H54 (cell line): ENCODE results near the gene APEX1.

Experiments
- DNase-seq: peaks from one replicate; pipeline ENCODE4 v3.0.0; 2011; ENCODE audit warnings: low spot score, mixed read lengths; ENCODE audit not compliant: insufficient read length
- FAIRE-seq: peaks from 3 replicates; lab custom pipeline; 2011; peaks lifted over from hg19 to GRCh38; lab: Jason Lieb, UNC
- POLR2A ChIP-seq: IDR thresholded peaks from 2 replicates; pipeline ENCODE4 v1.6.1; 2011; ENCODE audit warnings: low read depth, mild to moderate bottlenecking, low read length

Gene APEX1

GRCh38 chr14:20454516-20455354, at the start of gene APEX1, which contains the start of gene OSGEP:
Gene APEX1 (plus strand): TSS chr14:20455226. CDS start chr14:20455646, 420 bp downstream.
Gene OSGEP (minus strand): TSS chr14:20454812. CDS start chr14:20454683, 129 bp downstream.
- FAIRE-seq: peak; percentile 87
- peak; percentile 45 for DNase-seq
- TF ChIP-seq POLR2A: peak; percentile 45; the same call in 1 of the 2 replicates

- no peak for DNase-seq
- no peak for TF ChIP-seq POLR2A
- no peak for FAIRE-seq
Measured at GRCh38 chr14:20409226-20409625, 45.8 kb upstream of the APEX1 start.

GRCh38 chr14:20412411-20412810, 42.6 kb upstream of the APEX1 start:
- FAIRE-seq: no peak
- DNase-seq: no peak
- no peak for TF ChIP-seq POLR2A

GRCh38 chr14:20412876-20413743, 41.9 kb upstream of the APEX1 start, which contains the start of gene TEP1:
Gene TEP1 (minus strand): TSS chr14:20413501. CDS start chr14:20408439, 5,062 bp downstream.
- FAIRE-seq: no peak
- DNase-seq: peak; percentile 27
- peak; percentile 54 for TF ChIP-seq POLR2A

- no peak for FAIRE-seq
- no peak for DNase-seq
- TF ChIP-seq POLR2A: no peak
Measured at GRCh38 chr14:20413744-20414082, 41.3 kb upstream of the APEX1 start.

GRCh38 chr14:20415782-20416206, 39.2 kb upstream of the APEX1 start:
- DNase-seq (no peak), FAIRE-seq (no peak)
- no peak for TF ChIP-seq POLR2A

- DNase-seq (no peak), FAIRE-seq (no peak)
- TF ChIP-seq POLR2A: no peak
Measured at GRCh38 chr14:20416223-20416622, 38.8 kb upstream of the APEX1 start.

GRCh38 chr14:20417250-20418186, 37.5 kb upstream of the APEX1 start:
- no peak for FAIRE-seq
- TF ChIP-seq POLR2A: no peak
- no peak for DNase-seq

GRCh38 chr14:20418501-20418909, 36.5 kb upstream of the APEX1 start:
- FAIRE-seq (no peak), DNase-seq (no peak)
- no peak for TF ChIP-seq POLR2A

- DNase-seq (no peak), FAIRE-seq (no peak)
- TF ChIP-seq POLR2A: no peak
Measured at GRCh38 chr14:20419419-20419818, 35.6 kb upstream of the APEX1 start.

- DNase-seq: no peak
- FAIRE-seq: no peak
- no peak for TF ChIP-seq POLR2A
Measured at GRCh38 chr14:20421267-20421666, 33.8 kb upstream of the APEX1 start.

GRCh38 chr14:20422886-20423285, 32.1 kb upstream of the APEX1 start:
- no peak for FAIRE-seq
- no peak for TF ChIP-seq POLR2A
- DNase-seq: no peak

- DNase-seq: no peak
- TF ChIP-seq POLR2A: no peak
- FAIRE-seq: no peak
Measured at GRCh38 chr14:20424851-20425250, 30.2 kb upstream of the APEX1 start.
